ENCODE data around the gene RUNX1.

DNA sequence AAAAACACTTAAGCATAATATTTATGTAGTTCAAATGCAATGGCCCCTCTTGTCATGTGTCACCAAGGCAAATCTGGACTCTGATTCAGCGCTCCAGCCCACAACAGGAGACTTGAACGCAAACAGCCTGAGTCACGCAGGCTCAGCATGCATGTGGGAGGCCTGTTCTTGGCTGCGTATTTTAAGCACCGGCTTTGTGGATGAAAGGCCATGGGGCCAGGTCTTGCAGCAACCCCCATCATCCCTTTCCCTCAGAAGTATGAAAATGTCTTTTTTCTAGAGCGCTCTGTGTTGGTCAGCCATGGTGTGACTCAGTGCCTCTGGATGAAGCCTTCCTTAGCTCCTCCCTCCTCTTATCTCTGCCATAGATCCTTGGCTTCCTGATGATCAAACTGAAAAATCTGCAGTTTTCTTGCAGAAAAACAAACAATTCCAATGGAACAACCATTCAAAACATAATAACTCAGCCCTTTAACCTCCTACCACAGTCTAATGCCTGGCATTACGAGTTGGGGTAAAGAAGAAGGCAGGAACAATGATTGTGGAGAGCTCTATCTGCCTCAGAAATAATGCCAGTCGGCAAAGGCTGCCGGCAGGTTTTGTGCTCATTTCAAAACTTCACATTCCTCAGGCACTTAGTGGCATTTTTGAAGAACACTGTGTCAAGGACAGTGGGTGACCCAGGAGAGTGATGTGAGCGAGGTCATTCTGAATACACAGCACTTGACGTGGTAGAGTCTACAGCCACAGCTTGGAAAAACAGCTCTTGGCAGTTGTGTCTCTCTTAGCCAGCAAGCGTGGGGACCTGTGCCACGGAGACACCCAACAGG, 212.8 kb downstream of the RUNX1 start:
- TF ChIP-seq, protein P1, sequence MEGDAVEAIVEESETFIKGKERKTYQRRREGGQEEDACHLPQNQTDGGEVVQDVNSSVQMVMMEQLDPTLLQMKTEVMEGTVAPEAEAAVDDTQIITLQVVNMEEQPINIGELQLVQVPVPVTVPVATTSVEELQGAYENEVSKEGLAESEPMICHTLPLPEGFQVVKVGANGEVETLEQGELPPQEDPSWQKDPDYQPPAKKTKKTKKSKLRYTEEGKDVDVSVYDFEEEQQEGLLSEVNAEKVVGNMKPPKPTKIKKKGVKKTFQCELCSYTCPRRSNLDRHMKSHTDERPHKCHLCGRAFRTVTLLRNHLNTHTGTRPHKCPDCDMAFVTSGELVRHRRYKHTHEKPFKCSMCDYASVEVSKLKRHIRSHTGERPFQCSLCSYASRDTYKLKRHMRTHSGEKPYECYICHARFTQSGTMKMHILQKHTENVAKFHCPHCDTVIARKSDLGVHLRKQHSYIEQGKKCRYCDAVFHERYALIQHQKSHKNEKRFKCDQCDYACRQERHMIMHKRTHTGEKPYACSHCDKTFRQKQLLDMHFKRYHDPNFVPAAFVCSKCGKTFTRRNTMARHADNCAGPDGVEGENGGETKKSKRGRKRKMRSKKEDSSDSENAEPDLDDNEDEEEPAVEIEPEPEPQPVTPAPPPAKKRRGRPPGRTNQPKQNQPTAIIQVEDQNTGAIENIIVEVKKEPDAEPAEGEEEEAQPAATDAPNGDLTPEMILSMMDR (IDR thresholded peaks at IDR 0.05; ENCODE audit: low read depth, low read length) = no peak
- TF ChIP-seq EZH2phosphoT487 (IDR thresholded peaks at IDR 0.05; ENCODE audit: low read depth) = no peak
